HG03175 (cell line): Measurements from ENCODE around the gene TRABD.
"Not testable (repeated sequence)": the region's sequence is repeated elsewhere in the genome, so short reads cannot be mapped to it uniquely, and the experiment has no call there.

Experiments used
- ATAC-seq: cut with Tn5 transposase; IDR thresholded peaks from one replicate; pipeline ENCODE4 v1.9.1; 2021; ENCODE audit warnings: mild to moderate bottlenecking, moderate library complexity; ENCODE audit not compliant: unreplicated experiment

TRABD gene

GRCh38 chr22:50200461-50201190, 14.9 kb downstream of the TRABD start, which contains the start of gene SELENOO:
TSS of gene SELENOO (plus strand) at chr22:50201011. CDS start at chr22:50201037, 26 bp downstream.
- ATAC-seq: peak; percentile 78

GRCh38 chr22:50201191-50202129, 15.7 kb downstream of the TRABD start:
- ATAC-seq: peak; percentile 16

GRCh38 chr22:50202130-50202666, 16.5 kb downstream of the TRABD start:
- no peak for ATAC-seq

- ATAC-seq: no peak
Observed at GRCh38 chr22:50203288-50203687, 17.6 kb downstream of the TRABD start.

GRCh38 chr22:50204571-50204970, 18.9 kb downstream of the TRABD start:
- no peak for ATAC-seq

GRCh38 chr22:50204998-50205397, 19.3 kb downstream of the TRABD start:
- not testable (repeated sequence) for ATAC-seq

- no peak for ATAC-seq
Observed at GRCh38 chr22:50205781-50206569, 20.3 kb downstream of the TRABD start.

- no peak for ATAC-seq
Observed at GRCh38 chr22:50206599-50206998, 20.9 kb downstream of the TRABD start.

GRCh38 chr22:50207383-50208140, 21.8 kb downstream of the TRABD start:
- no peak for ATAC-seq

GRCh38 chr22:50208430-50208938, 22.8 kb downstream of the TRABD start:
- ATAC-seq: no peak

GRCh38 chr22:50208939-50209892, 23.5 kb downstream of the TRABD start:
- ATAC-seq: no peak

- no peak for ATAC-seq
Observed at GRCh38 chr22:50209893-50210292, 24.2 kb downstream of the TRABD start.

GRCh38 chr22:50210378-50211139, 24.8 kb downstream of the TRABD start:
- ATAC-seq: no peak

GRCh38 chr22:50211147-50211546, 25.4 kb downstream of the TRABD start:
- ATAC-seq: no peak

- ATAC-seq: no peak
Observed at GRCh38 chr22:50213263-50213662, 27.6 kb downstream of the TRABD start.

GRCh38 chr22:50215297-50216054, 29.8 kb downstream of the TRABD start:
- no peak for ATAC-seq

- no peak for ATAC-seq
Observed at GRCh38 chr22:50216055-50216683, 30.5 kb downstream of the TRABD start.
